A673 (cell line): ENCODE results near the gene PSMC4.

ENCODE experiments used
- EZH2 ChIP-seq: fragments of 200-600 bp; sonication (generic); IDR thresholded peaks from 2 replicates; pipeline ENCODE4 v1.6.1; 2017; ENCODE audit warnings: borderline replicate concordance, low read depth, mild to moderate bottlenecking, mixed read lengths, antibody characterized with exemption, low read length; ENCODE audit not compliant: poor library complexity, severe bottlenecking
- TF ChIP-seq, protein P1 (sequence below): fragments of 300-800, 200-600 bp; sonication (generic); conservative IDR thresholded peaks from 2 replicates; pipeline ENCODE4 v1.5.1; 2017; ENCODE audit warnings: low read depth, mild to moderate bottlenecking, antibody characterized with exemption, low read length, moderate library complexity, mixed read lengths

DNA sequence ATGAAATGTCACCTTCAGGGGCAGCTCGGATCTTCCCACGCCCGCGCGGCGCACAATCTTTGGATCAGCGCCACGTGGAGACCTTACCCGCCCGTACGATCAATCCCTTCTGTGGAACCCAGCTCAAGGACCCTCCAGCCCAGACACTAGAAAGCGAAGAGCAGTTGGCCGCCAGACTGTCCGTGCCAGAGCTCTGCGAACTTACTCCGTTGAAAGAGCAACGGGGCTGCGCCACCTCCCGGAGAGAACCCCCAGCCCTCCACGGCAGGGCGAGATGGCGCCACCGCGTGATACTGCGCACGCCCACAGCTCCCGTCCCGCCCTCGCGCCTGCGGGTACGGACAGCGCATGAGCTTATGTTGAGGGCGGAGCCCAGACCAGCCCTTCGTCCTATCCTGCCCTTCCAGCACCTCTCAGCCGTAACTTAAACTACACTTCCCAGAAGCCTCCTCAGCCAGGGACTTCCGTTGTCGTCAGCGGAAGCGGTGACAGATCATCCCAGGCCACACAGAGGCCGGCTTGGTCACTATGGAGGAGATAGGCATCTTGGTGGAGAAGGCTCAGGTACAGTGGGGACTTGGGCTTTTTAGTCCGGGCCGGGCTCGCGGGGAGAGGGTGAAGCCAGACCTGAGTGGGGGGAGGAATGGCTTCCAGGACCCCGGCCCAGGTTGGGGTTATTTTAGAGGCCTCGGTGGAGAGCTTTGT, at the start of gene PSMC4:
- TF ChIP-seq, protein P1, sequence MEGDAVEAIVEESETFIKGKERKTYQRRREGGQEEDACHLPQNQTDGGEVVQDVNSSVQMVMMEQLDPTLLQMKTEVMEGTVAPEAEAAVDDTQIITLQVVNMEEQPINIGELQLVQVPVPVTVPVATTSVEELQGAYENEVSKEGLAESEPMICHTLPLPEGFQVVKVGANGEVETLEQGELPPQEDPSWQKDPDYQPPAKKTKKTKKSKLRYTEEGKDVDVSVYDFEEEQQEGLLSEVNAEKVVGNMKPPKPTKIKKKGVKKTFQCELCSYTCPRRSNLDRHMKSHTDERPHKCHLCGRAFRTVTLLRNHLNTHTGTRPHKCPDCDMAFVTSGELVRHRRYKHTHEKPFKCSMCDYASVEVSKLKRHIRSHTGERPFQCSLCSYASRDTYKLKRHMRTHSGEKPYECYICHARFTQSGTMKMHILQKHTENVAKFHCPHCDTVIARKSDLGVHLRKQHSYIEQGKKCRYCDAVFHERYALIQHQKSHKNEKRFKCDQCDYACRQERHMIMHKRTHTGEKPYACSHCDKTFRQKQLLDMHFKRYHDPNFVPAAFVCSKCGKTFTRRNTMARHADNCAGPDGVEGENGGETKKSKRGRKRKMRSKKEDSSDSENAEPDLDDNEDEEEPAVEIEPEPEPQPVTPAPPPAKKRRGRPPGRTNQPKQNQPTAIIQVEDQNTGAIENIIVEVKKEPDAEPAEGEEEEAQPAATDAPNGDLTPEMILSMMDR: peak; percentile 96
- no peak for TF ChIP-seq EZH2
